HEK293 (cell line): Measurements from ENCODE around the gene SSBP2.

Source experiments
- CTCF ChIA-PET: fragments of 350-600 bp; formaldehyde crosslinking; extraction: SDS; loops from one replicate; lab custom pipeline; 2021; ENCODE audit warnings: antibody characterized with exemption; lab: Yijun Ruan, JAX
- POLR2A ChIA-PET: fragments of 300-600 bp; formaldehyde crosslinking; extraction: SDS; loops from one replicate; lab custom pipeline; 2020; ENCODE audit warnings: antibody characterized with exemption, inconsistent platforms; lab: Yijun Ruan, JAX
- H3K27ac ChIP-seq: fragments of 200-500 bp; sonication (Bioruptor generic); 2 replicates; pipeline ENCODE4 v1.5.1; 2014; ENCODE audit warnings: low read depth, low read length, control low read depth, inconsistent platforms; ENCODE audit errors: extremely low read depth
- H3K36me3 ChIP-seq, 2 experiments: fragments of 200-500 bp in 1 of 2; sonication (Bioruptor generic) in 1 of 2; 1 replicate in 1 of 2; 2 replicates in 1 of 2; pipeline ENCODE4 v1.5.1; 2014 to 2017; ENCODE audit warnings: inconsistent platforms in 2 of 2, low read length in 2 of 2; ENCODE audit not compliant: control insufficient read depth in 2 of 2, insufficient read depth in 1 of 2
- H3K4me1 ChIP-seq: fragments of 200-500 bp; sonication (Bioruptor generic); 2 replicates; pipeline ENCODE4 v1.5.1; 2014; ENCODE audit warnings: mild to moderate bottlenecking, low read length, inconsistent platforms; ENCODE audit not compliant: control insufficient read depth, insufficient read depth
- H3K4me3 ChIP-seq: 2 replicates; pipeline ENCODE4 v1.5.1; 2011; ENCODE audit warnings: low read depth, mild to moderate bottlenecking, control low read depth, low read length, moderate library complexity
- H3K9me3 ChIP-seq: fragments of 200-500 bp; sonication (Bioruptor generic); 2 replicates; pipeline ENCODE4 v1.5.1; 2014; ENCODE audit warnings: low read depth, low read length, inconsistent platforms; ENCODE audit not compliant: control insufficient read depth, insufficient read depth
- BCL11A ChIP-seq: fragments of 450-650 bp; formaldehyde crosslinking; IDR thresholded peaks from 2 replicates; pipeline ENCODE4 v1.5.1; 2016; ENCODE audit warnings: low read depth, missing biosample characterization, missing genetic modification characterization
- KLF10 ChIP-seq: fragments of 450-650 bp; IDR thresholded peaks from 2 replicates; pipeline ENCODE4 v1.5.1; 2018; ENCODE audit warnings: missing biosample characterization, mild to moderate bottlenecking, missing genetic modification characterization
- SP2 ChIP-seq: fragments of 450-650 bp; formaldehyde crosslinking; IDR thresholded peaks from 2 replicates; pipeline ENCODE4 v1.5.1; 2016; ENCODE audit warnings: missing biosample characterization, missing genetic modification characterization
- SP3 ChIP-seq: fragments of 450-650 bp; formaldehyde crosslinking; IDR thresholded peaks from 2 replicates; pipeline ENCODE4 v1.5.1; 2016; ENCODE audit warnings: missing biosample characterization, missing genetic modification characterization
- ZBTB20 ChIP-seq: fragments of 450-650 bp; formaldehyde crosslinking; IDR thresholded peaks from 2 replicates; pipeline ENCODE4 v1.5.1; 2016; ENCODE audit warnings: missing biosample characterization, missing genetic modification characterization
- ZBTB44 ChIP-seq: fragments of 450-650 bp; IDR thresholded peaks from 2 replicates; pipeline ENCODE4 v1.5.1; 2018; ENCODE audit warnings: missing biosample characterization, mild to moderate bottlenecking, missing genetic modification characterization
- ZEB2 ChIP-seq: fragments of 450-650 bp; formaldehyde crosslinking; IDR thresholded peaks from 2 replicates; pipeline ENCODE4 v1.5.1; 2016; ENCODE audit warnings: missing biosample characterization, missing genetic modification characterization
- ZFP3 ChIP-seq: fragments of 450-650 bp; formaldehyde crosslinking; IDR thresholded peaks from 2 replicates; pipeline ENCODE4 v1.5.1; 2016; ENCODE audit warnings: low read depth, missing biosample characterization, missing genetic modification characterization
- ZNF133 ChIP-seq: fragments of 450-650 bp; formaldehyde crosslinking; IDR thresholded peaks from 2 replicates; pipeline ENCODE4 v1.5.1; 2016; ENCODE audit warnings: missing biosample characterization, missing genetic modification characterization
- ZNF335 ChIP-seq: fragments of 450-650 bp; formaldehyde crosslinking; conservative IDR thresholded peaks from 2 replicates; pipeline ENCODE4 v1.5.1; 2016; ENCODE audit warnings: missing biosample characterization, missing genetic modification characterization
- ZNF362 ChIP-seq: fragments of 450-650 bp; formaldehyde crosslinking; IDR thresholded peaks from 2 replicates; pipeline ENCODE4 v1.5.1; 2016; ENCODE audit warnings: missing biosample characterization, missing genetic modification characterization
- ZNF37A ChIP-seq: fragments of 450-650 bp; IDR thresholded peaks from 2 replicates; pipeline ENCODE4 v1.5.1; 2018; ENCODE audit warnings: missing biosample characterization, missing genetic modification characterization
- ZNF433 ChIP-seq: fragments of 450-650 bp; formaldehyde crosslinking; IDR thresholded peaks from 2 replicates; pipeline ENCODE4 v1.5.1; 2016; ENCODE audit warnings: missing biosample characterization, missing genetic modification characterization, low read depth
- ZNF501 ChIP-seq: fragments of 450-650 bp; formaldehyde crosslinking; IDR thresholded peaks from 2 replicates; pipeline ENCODE4 v1.5.1; 2016; ENCODE audit warnings: missing biosample characterization, missing genetic modification characterization
- ZNF558 ChIP-seq: fragments of 450-650 bp; formaldehyde crosslinking; IDR thresholded peaks from 2 replicates; pipeline ENCODE4 v1.5.1; 2016; ENCODE audit warnings: missing biosample characterization, missing genetic modification characterization
- ZNF571 ChIP-seq: fragments of 450-650 bp; formaldehyde crosslinking; IDR thresholded peaks from 2 replicates; pipeline ENCODE4 v1.5.0; 2017; ENCODE audit warnings: missing biosample characterization, missing genetic modification characterization
- ZNF600 ChIP-seq: fragments of 450-650 bp; formaldehyde crosslinking; IDR thresholded peaks from 2 replicates; pipeline ENCODE4 v1.5.1; 2016; ENCODE audit warnings: missing biosample characterization, missing genetic modification characterization
- ZNF621 ChIP-seq: fragments of 450-650 bp; formaldehyde crosslinking; IDR thresholded peaks from 2 replicates; pipeline ENCODE4 v1.5.1; 2017; ENCODE audit warnings: missing biosample characterization, missing genetic modification characterization
- ZNF626 ChIP-seq: fragments of 450-650 bp; sonication (Bioruptor Pico); formaldehyde crosslinking; IDR thresholded peaks from 2 replicates; pipeline ENCODE4 v1.5.1; 2018; ENCODE audit warnings: missing biosample characterization, missing genetic modification characterization, inconsistent platforms
- ZNF701 ChIP-seq: fragments of 450-650 bp; formaldehyde crosslinking; IDR thresholded peaks from 2 replicates; pipeline ENCODE4 v1.5.1; 2016; ENCODE audit warnings: missing biosample characterization, missing genetic modification characterization
- ZNF768 ChIP-seq: fragments of 450-650 bp; formaldehyde crosslinking; IDR thresholded peaks from 2 replicates; pipeline ENCODE4 v1.5.1; 2018; ENCODE audit warnings: missing biosample characterization, mild to moderate bottlenecking, missing genetic modification characterization
- ZXDB ChIP-seq: fragments of 450-650 bp; formaldehyde crosslinking; IDR thresholded peaks from 2 replicates; pipeline ENCODE4 v1.5.1; 2016; ENCODE audit warnings: missing biosample characterization, missing genetic modification characterization
- TF ChIP-seq, protein P1 (sequence below): fragments of 450-650 bp; formaldehyde crosslinking; IDR thresholded peaks from 2 replicates; pipeline ENCODE4 v1.5.1; 2016; ENCODE audit warnings: missing biosample characterization, missing genetic modification characterization
- TF ChIP-seq, protein P2 (sequence below): IDR thresholded peaks from 2 replicates; pipeline ENCODE4 v1.6.1; 2011; ENCODE audit warnings: mild to moderate bottlenecking, low read depth, low read length, borderline replicate concordance

SSBP2 gene

GRCh38 chr5:81639556-81639955 is 111.3 kb downstream of the SSBP2 start (continued):
- TF ChIP-seq ZNF701 (tag by site-specific recombination), result no peak
- TF ChIP-seq, all 188 proteins: peak for 0

DNA sequence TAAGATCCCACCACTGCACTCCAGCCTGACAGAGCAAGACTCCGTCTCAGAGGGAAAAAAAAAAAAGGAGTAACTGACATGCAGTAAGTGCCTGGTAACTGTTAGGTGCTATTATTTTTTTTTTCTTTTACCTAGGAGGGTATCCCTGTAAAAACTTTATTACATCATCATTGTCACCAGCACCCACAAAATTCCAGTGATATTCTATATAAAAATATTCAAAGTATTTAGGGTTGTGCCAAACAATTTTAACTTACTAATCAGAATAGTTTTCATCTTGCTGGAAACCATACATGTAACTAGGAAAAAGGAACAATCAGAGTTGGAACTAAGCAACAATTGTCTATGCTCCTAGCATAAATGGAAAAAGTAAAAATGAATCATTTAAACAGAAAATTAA is 112.4 kb downstream of the SSBP2 start:
- POLR2A ChIA-PET, result no interaction called here
- no peaks in the 10 kb centered on the region for H3K4me1 ChIP-seq
- TF ChIP-seq, protein P1, sequence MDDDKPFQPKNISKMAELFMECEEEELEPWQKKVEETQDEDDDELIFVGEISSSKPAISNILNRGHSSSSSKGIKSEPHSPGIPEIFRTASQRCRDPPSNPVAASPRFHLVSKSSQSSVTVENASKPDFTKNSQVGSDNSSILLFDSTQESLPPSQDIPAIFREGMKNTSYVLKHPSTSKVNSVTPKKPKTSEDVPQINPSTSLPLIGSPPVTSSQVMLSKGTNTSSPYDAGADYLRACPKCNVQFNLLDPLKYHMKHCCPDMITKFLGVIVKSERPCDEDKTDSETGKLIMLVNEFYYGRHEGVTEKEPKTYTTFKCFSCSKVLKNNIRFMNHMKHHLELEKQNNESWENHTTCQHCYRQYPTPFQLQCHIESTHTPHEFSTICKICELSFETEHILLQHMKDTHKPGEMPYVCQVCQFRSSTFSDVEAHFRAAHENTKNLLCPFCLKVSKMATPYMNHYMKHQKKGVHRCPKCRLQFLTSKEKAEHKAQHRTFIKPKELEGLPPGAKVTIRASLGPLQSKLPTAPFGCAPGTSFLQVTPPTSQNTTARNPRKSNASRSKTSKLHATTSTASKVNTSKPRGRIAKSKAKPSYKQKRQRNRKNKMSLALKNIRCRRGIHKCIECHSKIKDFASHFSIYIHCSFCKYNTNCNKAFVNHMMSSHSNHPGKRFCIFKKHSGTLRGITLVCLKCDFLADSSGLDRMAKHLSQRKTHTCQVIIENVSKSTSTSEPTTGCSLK (tag by site-specific recombination), result no peak
- no peak for TF ChIP-seq ZNF433 (tag by site-specific recombination)
- TF ChIP-seq, all 188 proteins: peak for 0
- H3K36me3 ChIP-seq, result no peaks in the 10 kb centered on the region; a peak in 1 of 3 replicates
- CTCF ChIA-PET, result no interaction called here
- no peak overlapping the region for H3K27ac ChIP-seq
- no peak overlapping the region for H3K4me3 ChIP-seq
- no peaks in the 10 kb centered on the region for H3K9me3 ChIP-seq

DNA sequence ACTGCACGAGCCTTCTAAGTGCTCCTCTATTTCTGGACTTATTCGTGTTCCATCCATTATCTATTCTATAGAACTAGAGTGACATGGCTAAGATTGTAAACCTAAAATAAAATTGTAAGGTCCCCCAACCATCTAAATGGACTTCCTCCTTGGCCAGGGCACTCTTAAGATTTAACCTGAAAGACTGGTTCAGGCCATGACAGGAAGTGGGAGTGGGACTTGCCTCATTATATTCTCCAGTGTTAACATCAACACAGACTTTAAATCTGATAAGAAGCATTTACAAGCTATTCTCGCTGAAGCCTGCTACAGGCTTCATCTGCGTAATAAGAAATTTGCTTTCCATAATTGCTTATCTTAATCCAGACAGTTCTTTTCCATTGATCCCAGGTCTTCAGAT is 117.0 kb downstream of the SSBP2 start:
- ChIA-PET POLR2A (no interaction called here), CTCF (no interaction called here)
- no peak overlapping the region for H3K27ac ChIP-seq
- H3K4me3 ChIP-seq, result no peak overlapping the region
- TF ChIP-seq ZBTB20 (no peak), ZNF626 (tag by site-specific recombination) (no peak), BCL11A (no peak), ZNF335 (no peak), ZXDB (tag by site-specific recombination) (no peak), ZEB2 (no peak), ZBTB44 (tag by site-specific recombination) (no peak)
- TF ChIP-seq, protein P2, sequence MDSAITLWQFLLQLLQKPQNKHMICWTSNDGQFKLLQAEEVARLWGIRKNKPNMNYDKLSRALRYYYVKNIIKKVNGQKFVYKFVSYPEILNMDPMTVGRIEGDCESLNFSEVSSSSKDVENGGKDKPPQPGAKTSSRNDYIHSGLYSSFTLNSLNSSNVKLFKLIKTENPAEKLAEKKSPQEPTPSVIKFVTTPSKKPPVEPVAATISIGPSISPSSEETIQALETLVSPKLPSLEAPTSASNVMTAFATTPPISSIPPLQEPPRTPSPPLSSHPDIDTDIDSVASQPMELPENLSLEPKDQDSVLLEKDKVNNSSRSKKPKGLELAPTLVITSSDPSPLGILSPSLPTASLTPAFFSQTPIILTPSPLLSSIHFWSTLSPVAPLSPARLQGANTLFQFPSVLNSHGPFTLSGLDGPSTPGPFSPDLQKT, result no peak
- H3K36me3 ChIP-seq, result no peaks in the 10 kb centered on the region; a peak in 1 of 3 replicates
- no peaks in the 10 kb centered on the region for H3K4me1 ChIP-seq
- H3K9me3 ChIP-seq, result no peaks in the 10 kb centered on the region

DNA sequence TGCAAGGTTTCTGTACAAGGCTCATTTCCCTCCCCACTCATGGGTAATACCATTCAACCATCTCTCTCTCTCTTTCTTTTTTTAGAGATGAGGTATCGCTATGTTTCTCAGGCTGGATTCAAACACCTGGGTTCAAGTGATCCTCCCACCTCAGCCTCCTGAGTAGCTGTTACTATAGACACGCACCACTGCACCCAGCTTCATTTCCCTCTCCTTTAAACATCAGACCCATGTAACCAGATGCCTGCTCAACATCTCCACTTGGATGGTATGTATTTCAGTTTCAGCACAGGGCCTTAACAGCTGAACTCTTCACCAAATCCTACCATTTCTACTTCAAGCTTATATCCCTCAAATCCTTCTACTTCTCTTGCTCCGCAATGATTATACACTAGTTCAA is 117.4 kb downstream of the SSBP2 start:
- Histone ChIP-seq H3K4me3 (no peak overlapping the region), H3K9me3 (no peaks in the 10 kb centered on the region), H3K27ac (no peak overlapping the region), H3K4me1 (no peaks in the 10 kb centered on the region), H3K36me3 (no peaks in the 10 kb centered on the region; a peak in 1 of 3 replicates)
- CTCF ChIA-PET, result interaction anchor here (0.6 kb wide), 1 partner anchor 956 kb away, joined by 3 read pairs; no protein-coding TSS in a partner anchor
- POLR2A ChIA-PET, result interaction anchor here (0.7 kb wide), 1 partner anchor 111 kb away, joined by 4 read pairs; no protein-coding TSS in a partner anchor
- TF ChIP-seq ZFP3 (no peak), ZNF133 (tag by site-specific recombination) (no peak), ZNF768 (tag by site-specific recombination) (no peak), KLF10 (tag by site-specific recombination) (no peak), ZNF37A (no peak), ZNF600 (no peak), ZNF621 (tag by site-specific recombination) (no peak), ZNF362 (tag by site-specific recombination) (no peak), ZNF501 (tag by site-specific recombination) (no peak), SP3 (tag by site-specific recombination) (no peak), ZNF558 (tag by site-specific recombination) (no peak), ZNF701 (tag by site-specific recombination) (no peak), SP2 (tag by site-specific recombination) (no peak), ZNF571 (tag by site-specific recombination) (no peak)
